IMR-90 (cell line): ENCODE measurements around the gene B4GALT7. TPM values are rescaled to one million over a fixed set of nuclear protein-coding genes. Genes with fewer than 3 reads are reported as not detected.

ENCODE experiments used
- ATAC-seq: fragments of 200-7000 bp; cut with Tn5 transposase; 2 replicates; pipeline ENCODE4 v1.9.1; 2020; ENCODE audit warnings: low read depth, mild to moderate bottlenecking, moderate library complexity
- BruUV-seq: library from RNA; stranded (reverse); fragments of 400-500 nt; replicated peaks from 2 replicates; lab custom pipeline; 2021; lab: Mats Ljungman, UMichigan
- CTCF ChIA-PET: fragments of 300-600 bp; formaldehyde crosslinking; extraction: SDS; loops from one replicate; lab custom pipeline; 2021; ENCODE audit warnings: antibody characterized with exemption; lab: Yijun Ruan, JAX
- POLR2A ChIA-PET: fragments of 300-600 bp; sonication (Branson Sonifier 250); formaldehyde crosslinking; loops from one replicate; lab custom pipeline; 2022; ENCODE audit warnings: antibody characterized with exemption; ENCODE audit not compliant: unreplicated experiment; lab: Charles Lee
- DNase-seq: peaks from one replicate; pipeline ENCODE4 v3.0.0; 2013
- H2AFZ ChIP-seq: replicated peaks from 2 replicates; pipeline ENCODE3; 2013; ENCODE audit warnings: low read length, mild to moderate bottlenecking; ENCODE audit not compliant: poor library complexity
- H2AK5ac ChIP-seq: 2 replicates; pipeline ENCODE4 v1.6.1; 2013; ENCODE audit warnings: low read depth, low read length, inconsistent platforms
- H2AK9ac ChIP-seq: replicated peaks from 2 replicates; pipeline ENCODE3; 2013; ENCODE audit warnings: mild to moderate bottlenecking, low read depth, low read length, moderate library complexity; ENCODE audit not compliant: poor library complexity
- H2BK120ac ChIP-seq: 2 replicates; pipeline ENCODE4 v1.6.1; 2013; ENCODE audit warnings: low read depth, low read length, inconsistent platforms
- H2BK15ac ChIP-seq: 3 replicates; pipeline ENCODE4 v1.6.1; 2013; ENCODE audit warnings: low read depth, low read length, inconsistent platforms
- H2BK20ac ChIP-seq: 2 replicates; pipeline ENCODE4 v1.6.1; 2013; ENCODE audit warnings: low read depth, mild to moderate bottlenecking, inconsistent platforms, low read length, moderate library complexity
- H2BK5ac ChIP-seq: 2 replicates; pipeline ENCODE4 v1.6.1; 2013; ENCODE audit warnings: mild to moderate bottlenecking, low read depth, low read length, inconsistent platforms; ENCODE audit not compliant: poor library complexity, severe bottlenecking
- H3K14ac ChIP-seq: replicated peaks from 2 replicates; pipeline ENCODE4 v1.6.1; 2013; ENCODE audit warnings: low read depth, low read length, inconsistent platforms
- H3K18ac ChIP-seq: 2 replicates; pipeline ENCODE4 v1.6.1; 2013; ENCODE audit warnings: low read depth, low read length, control low read depth
- H3K23ac ChIP-seq: 2 replicates; pipeline ENCODE4 v1.6.1; 2013; ENCODE audit warnings: low read depth, low read length, inconsistent platforms
- H3K27ac ChIP-seq: 2 replicates; pipeline ENCODE4 v1.5.1; 2013; ENCODE audit warnings: mild to moderate bottlenecking, control low read depth, low read length; ENCODE audit not compliant: insufficient read depth
- H3K27me3 ChIP-seq: 2 replicates; pipeline ENCODE4 v1.6.1; 2013; ENCODE audit warnings: low read length; ENCODE audit not compliant: control insufficient read depth, insufficient read depth
- H3K36me3 ChIP-seq: 2 replicates; pipeline ENCODE4 v1.6.1; 2013; ENCODE audit warnings: low read length, mixed read lengths; ENCODE audit not compliant: control insufficient read depth, insufficient read depth
- H3K4ac ChIP-seq: 2 replicates; pipeline ENCODE4 v1.6.1; 2013; ENCODE audit warnings: low read depth, low read length, inconsistent platforms
- H3K4me1 ChIP-seq: 2 replicates; pipeline ENCODE4 v1.6.1; 2013; ENCODE audit warnings: low read length, mixed read lengths; ENCODE audit not compliant: control insufficient read depth, insufficient read depth
- H3K4me2 ChIP-seq: 2 replicates; pipeline ENCODE4 v1.6.1; 2013; ENCODE audit warnings: low read depth, mild to moderate bottlenecking, control low read depth, low read length, moderate library complexity
- H3K4me3 ChIP-seq: 2 replicates; pipeline ENCODE4 v1.5.1; 2013; ENCODE audit warnings: low read depth, mild to moderate bottlenecking, control low read depth, low read length, moderate library complexity; ENCODE audit not compliant: insufficient read depth
- H3K56ac ChIP-seq: 2 replicates; pipeline ENCODE4 v1.6.1; 2013; ENCODE audit warnings: low read length, inconsistent platforms; ENCODE audit not compliant: insufficient read depth; ENCODE audit errors: extremely low read depth
- H3K79me1 ChIP-seq, 2 experiments: 2 replicates each; pipeline ENCODE4 v1.6.1; 2013; ENCODE audit warnings: low read length in 2 of 2, inconsistent platforms in 1 of 2, low read depth in 1 of 2
- H3K9ac ChIP-seq: 2 replicates; pipeline ENCODE4 v1.6.1; 2013; ENCODE audit warnings: low read depth, low read length, control low read depth
- H3K9me1 ChIP-seq: 2 replicates; pipeline ENCODE4 v1.6.1; 2013; ENCODE audit warnings: low read length, inconsistent platforms; ENCODE audit not compliant: insufficient read depth
- H3K9me3 ChIP-seq: 2 replicates; pipeline ENCODE4 v1.6.1; 2013; ENCODE audit warnings: low read length; ENCODE audit not compliant: control insufficient read depth, insufficient read depth
- H4K20me1 ChIP-seq: 2 replicates; pipeline ENCODE4 v1.6.1; 2013; ENCODE audit warnings: low read length, inconsistent platforms; ENCODE audit not compliant: insufficient read depth
- H4K5ac ChIP-seq: 2 replicates; pipeline ENCODE4 v1.6.1; 2013; ENCODE audit warnings: mild to moderate bottlenecking, low read depth, low read length, control low read depth
- H4K8ac ChIP-seq, 2 experiments: 2 replicates each; pipeline ENCODE4 v1.6.1; 2013; ENCODE audit warnings: low read depth in 2 of 2, low read length in 2 of 2, control low read depth in 1 of 2, inconsistent platforms in 1 of 2
- H4K91ac ChIP-seq: 2 replicates; pipeline ENCODE4 v1.6.1; 2013; ENCODE audit warnings: low read depth, low read length, inconsistent platforms; ENCODE audit not compliant: insufficient read depth
- BHLHE40 ChIP-seq: fragments of 150-350 bp; IDR thresholded peaks from 2 replicates; pipeline ENCODE4 v1.6.1; 2016; ENCODE audit warnings: mild to moderate bottlenecking, low read depth, low read length
- CEBPB ChIP-seq: IDR thresholded peaks from 2 replicates; pipeline ENCODE4 v1.6.1; 2012; ENCODE audit warnings: low read depth, low read length, improper control_type of control experiment
- CHD1 ChIP-seq: IDR thresholded peaks from 2 replicates; pipeline ENCODE4 v1.6.1; 2012; ENCODE audit warnings: low read depth, low read length, improper control_type of control experiment
- FOS ChIP-seq: fragments of 150-350 bp; IDR thresholded peaks from 2 replicates; pipeline ENCODE4 v1.6.1; 2016; ENCODE audit warnings: low read depth, low read length
- MAFK ChIP-seq: IDR thresholded peaks from 2 replicates; pipeline ENCODE4 v1.6.1; 2012; ENCODE audit warnings: low read depth, low read length, improper control_type of control experiment
- MAZ ChIP-seq: IDR thresholded peaks from 2 replicates; pipeline ENCODE4 v1.6.1; 2012; ENCODE audit warnings: low read depth, mild to moderate bottlenecking, low read length, improper control_type of control experiment, moderate library complexity, borderline replicate concordance
- MXI1 ChIP-seq: IDR thresholded peaks from 2 replicates; pipeline ENCODE4 v1.6.1; 2012; ENCODE audit warnings: low read depth, mild to moderate bottlenecking, low read length, moderate library complexity, borderline replicate concordance
- NFE2L2 ChIP-seq: fragments of 150-350 bp; IDR thresholded peaks from 2 replicates; pipeline ENCODE4 v1.6.1; 2016; ENCODE audit warnings: low read depth, mild to moderate bottlenecking, low read length
- POLR2A ChIP-seq: IDR thresholded peaks from 2 replicates; pipeline ENCODE4 v1.6.1; 2012; ENCODE audit warnings: mild to moderate bottlenecking, low read depth, low read length
- RAD21 ChIP-seq: IDR thresholded peaks from 2 replicates; pipeline ENCODE4 v1.6.1; 2012; ENCODE audit warnings: low read length, improper control_type of control experiment
- RCOR1 ChIP-seq: IDR thresholded peaks from 2 replicates; pipeline ENCODE4 v1.6.1; 2012; ENCODE audit warnings: mild to moderate bottlenecking, low read length, improper control_type of control experiment; ENCODE audit not compliant: insufficient replicate concordance
- RFX5 ChIP-seq: IDR thresholded peaks from 2 replicates; pipeline ENCODE4 v1.8.0; 2012; ENCODE audit warnings: low read depth, mild to moderate bottlenecking, low read length, moderate library complexity
- SMC3 ChIP-seq: fragments of 150-350 bp; IDR thresholded peaks from 2 replicates; pipeline ENCODE4 v1.6.1; 2016; ENCODE audit warnings: low read depth, mild to moderate bottlenecking, antibody characterized with exemption, low read length, moderate library complexity
- WGBS, 2 experiments: methylation state at CpG; one replicate each; pipeline versions ENCODE4 v1.1.5 to v1.1.7; 2013; ENCODE audit warnings: missing lambda C conversion rate in 2 of 2; ENCODE audit not compliant: insufficient read length in 1 of 2; ENCODE audit errors: extremely low coverage in 2 of 2; 5-methylcytosine and 5-hydroxymethylcytosine counted together
- dilution Hi-C: fragments of 300-500 bp; cut with HindIII; formaldehyde crosslinking; loops from one replicate; pipeline ENCODE4 v1.14.3; 2018; ENCODE audit warnings: low sequenced_read_pairs; ENCODE audit not compliant: unreplicated experiment
- in situ Hi-C: fragments of 300-500 bp; cut with MboI; formaldehyde crosslinking; loops from 3 replicates; pipeline ENCODE4 v1.14.3; 2019; ENCODE audit warnings: low sequenced_read_pairs, inconsistent platforms, mixed read lengths
- intact Hi-C: fragments of 100-400 bp; cut with micrococcal nuclease; formaldehyde crosslinking; loops from 2 replicates; pipeline ENCODE4 v1.10.0; 2022
- polyA plus RNA-seq, 3 experiments: library from polyadenylated mRNA; depleted of rRNA; stranded (reverse); fragments of >200 nt; gene quantifications; 2 replicates each; pipeline ENCODE4 v1.2.3, GENCODE V29; 2012; ENCODE audit warnings: low replicate concordance in 1 of 3
- total RNA-seq: library from RNA; depleted of rRNA; stranded (reverse); fragments of >200 nt; gene quantifications from 2 replicates; pipeline ENCODE4 v1.2.3, GENCODE V29; 2012
- TF ChIP-seq, protein P1 (sequence below): fragments of 150-350 bp; IDR thresholded peaks from 2 replicates; pipeline ENCODE4 v1.6.1; 2016; ENCODE audit warnings: low read depth, mild to moderate bottlenecking, low read length, moderate library complexity, borderline replicate concordance
- TF ChIP-seq, protein P2 (sequence below): fragments of 150-350 bp; IDR thresholded peaks from 2 replicates; pipeline ENCODE4 v1.6.1; 2017; ENCODE audit warnings: mild to moderate bottlenecking, antibody characterized with exemption, low read length, low read depth
- TF ChIP-seq, protein P3 (sequence below): conservative IDR thresholded peaks from 2 replicates; pipeline ENCODE4 v1.5.1; 2012; ENCODE audit warnings: mild to moderate bottlenecking, low read depth, low read length, improper control_type of control experiment

Gene B4GALT7
- total and polyA plus RNA-seq, 2 of the 4 experiments (the other 2 are of a cell fraction) = 29.2 to 79.6 TPM

DNA sequence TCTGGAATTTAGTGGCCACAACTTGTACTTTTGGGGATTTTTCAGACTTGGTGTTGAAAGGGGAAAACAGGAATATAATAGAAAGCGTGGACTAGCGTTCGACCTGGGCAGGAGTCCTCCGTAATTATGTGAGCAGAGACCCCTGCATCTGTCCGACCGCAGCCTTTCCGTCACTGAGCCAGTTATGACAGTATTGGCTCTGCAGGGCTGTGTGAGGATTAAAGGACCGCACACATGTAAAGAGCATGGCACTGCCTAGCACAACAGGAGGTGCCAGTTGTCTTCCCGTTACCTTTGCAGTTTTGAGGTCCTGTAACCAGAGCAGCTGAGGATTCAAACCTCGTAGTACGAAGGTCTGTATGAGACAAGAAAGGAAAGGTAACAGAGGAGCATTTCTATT, 1.2 kb downstream of the B4GALT7 start:
- CTCF ChIA-PET = interaction anchor here (1.3 kb wide), 1 partner anchor 55 kb away, joined by 3 read pairs; no protein-coding TSS in a partner anchor
- H3K56ac ChIP-seq = no peak overlapping the region
- H2AK5ac ChIP-seq = peak overlapping the region; percentile 35; the same call in 1 of the 2 replicates
- peaks cover 11 to 32% of the 10 kb centered on the region in 2 experiments for H3K79me1 ChIP-seq
- BruUV-seq = no TSS peak
- H3K27ac ChIP-seq = no peak overlapping the region
- H2BK20ac ChIP-seq = no peak overlapping the region
- H4K8ac ChIP-seq = peak overlapping the region; percentile 53 to 77; a peak in 2 of 4 replicates
- peak overlapping the region; percentile 73 for H2BK5ac ChIP-seq
- in situ Hi-C loops = loop anchor here (10.0 to 25.0 kb wide), 2 partner anchors 461 to 554 kb away; partner anchors contain the start of gene NHP2
- H2BK15ac ChIP-seq = no peak overlapping the region
- peak overlapping the region; percentile 77; the same call in 1 of the 2 replicates for H3K23ac ChIP-seq
- no peak overlapping the region for H3K18ac ChIP-seq
- WGBS, 2 experiments = 90% methylated on average over 5 of the region's 11 CpGs; no CpG with 5 or more reads in 1 of the 2 experiments
- POLR2A ChIA-PET = interaction anchor here (0.5 kb wide), 1 partner anchor 484 kb away, joined by 5 read pairs; no protein-coding TSS in a partner anchor
- H3K9ac ChIP-seq = peak overlapping the region; percentile 52; the same call in 1 of the 2 replicates
- no peak overlapping the region for H4K5ac ChIP-seq
- H3K14ac ChIP-seq = no peak overlapping the region
- 0 out of 2 replicates have a peak, but pooled peaks cover 3% of the 10 kb centered on the region for H3K9me1 ChIP-seq
- H2AK9ac ChIP-seq = peak overlapping the region; percentile 96
- H2AFZ ChIP-seq = no peak overlapping the region
- TF ChIP-seq POLR2A = no peak
- TF ChIP-seq RAD21 = no peak
- no peak for TF ChIP-seq MAFK
- TF ChIP-seq, protein P1, sequence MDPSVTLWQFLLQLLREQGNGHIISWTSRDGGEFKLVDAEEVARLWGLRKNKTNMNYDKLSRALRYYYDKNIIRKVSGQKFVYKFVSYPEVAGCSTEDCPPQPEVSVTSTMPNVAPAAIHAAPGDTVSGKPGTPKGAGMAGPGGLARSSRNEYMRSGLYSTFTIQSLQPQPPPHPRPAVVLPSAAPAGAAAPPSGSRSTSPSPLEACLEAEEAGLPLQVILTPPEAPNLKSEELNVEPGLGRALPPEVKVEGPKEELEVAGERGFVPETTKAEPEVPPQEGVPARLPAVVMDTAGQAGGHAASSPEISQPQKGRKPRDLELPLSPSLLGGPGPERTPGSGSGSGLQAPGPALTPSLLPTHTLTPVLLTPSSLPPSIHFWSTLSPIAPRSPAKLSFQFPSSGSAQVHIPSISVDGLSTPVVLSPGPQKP = no peak
- TF ChIP-seq MAZ = no peak
- TF ChIP-seq CHD1 = no peak
- no peak for TF ChIP-seq RFX5
- TF ChIP-seq, protein P2, sequence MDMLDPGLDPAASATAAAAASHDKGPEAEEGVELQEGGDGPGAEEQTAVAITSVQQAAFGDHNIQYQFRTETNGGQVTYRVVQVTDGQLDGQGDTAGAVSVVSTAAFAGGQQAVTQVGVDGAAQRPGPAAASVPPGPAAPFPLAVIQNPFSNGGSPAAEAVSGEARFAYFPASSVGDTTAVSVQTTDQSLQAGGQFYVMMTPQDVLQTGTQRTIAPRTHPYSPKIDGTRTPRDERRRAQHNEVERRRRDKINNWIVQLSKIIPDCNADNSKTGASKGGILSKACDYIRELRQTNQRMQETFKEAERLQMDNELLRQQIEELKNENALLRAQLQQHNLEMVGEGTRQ = no peak
- TF ChIP-seq MXI1 = no peak
- TF ChIP-seq RCOR1 = no peak
- TF ChIP-seq BHLHE40 = no peak
- no peak for TF ChIP-seq SMC3
- TF ChIP-seq FOS = no peak
- no peak for TF ChIP-seq CEBPB
- TF ChIP-seq NFE2L2 = no peak
- TF ChIP-seq, protein P3, sequence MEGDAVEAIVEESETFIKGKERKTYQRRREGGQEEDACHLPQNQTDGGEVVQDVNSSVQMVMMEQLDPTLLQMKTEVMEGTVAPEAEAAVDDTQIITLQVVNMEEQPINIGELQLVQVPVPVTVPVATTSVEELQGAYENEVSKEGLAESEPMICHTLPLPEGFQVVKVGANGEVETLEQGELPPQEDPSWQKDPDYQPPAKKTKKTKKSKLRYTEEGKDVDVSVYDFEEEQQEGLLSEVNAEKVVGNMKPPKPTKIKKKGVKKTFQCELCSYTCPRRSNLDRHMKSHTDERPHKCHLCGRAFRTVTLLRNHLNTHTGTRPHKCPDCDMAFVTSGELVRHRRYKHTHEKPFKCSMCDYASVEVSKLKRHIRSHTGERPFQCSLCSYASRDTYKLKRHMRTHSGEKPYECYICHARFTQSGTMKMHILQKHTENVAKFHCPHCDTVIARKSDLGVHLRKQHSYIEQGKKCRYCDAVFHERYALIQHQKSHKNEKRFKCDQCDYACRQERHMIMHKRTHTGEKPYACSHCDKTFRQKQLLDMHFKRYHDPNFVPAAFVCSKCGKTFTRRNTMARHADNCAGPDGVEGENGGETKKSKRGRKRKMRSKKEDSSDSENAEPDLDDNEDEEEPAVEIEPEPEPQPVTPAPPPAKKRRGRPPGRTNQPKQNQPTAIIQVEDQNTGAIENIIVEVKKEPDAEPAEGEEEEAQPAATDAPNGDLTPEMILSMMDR = no peak
- H3K4ac ChIP-seq = peak overlapping the region; percentile 79; the same call in 1 of the 2 replicates
- dilution Hi-C loops = no loop called here
- ATAC-seq = no peak
- DNase-seq = no peak
- H2BK120ac ChIP-seq = no peak overlapping the region
- intact Hi-C loops = loop anchor here (10.0 kb wide), 1 partner anchor 564 kb away; no protein-coding TSS in a partner anchor
- no peaks in the 10 kb centered on the region for H3K27me3 ChIP-seq
- peak overlapping the region; percentile 88; the same call in 1 of the 2 replicates for H3K4me3 ChIP-seq
- peaks cover 17% of the 10 kb centered on the region for H3K36me3 ChIP-seq
- H3K9me3 ChIP-seq = no peaks in the 10 kb centered on the region
- peak overlapping the region; percentile 97 for H3K4me2 ChIP-seq
- no peak overlapping the region for H4K91ac ChIP-seq
- peaks cover 3% of the 10 kb centered on the region for H3K4me1 ChIP-seq
- no peaks in the 10 kb centered on the region for H4K20me1 ChIP-seq
